Natural killer cell (primary cell): ENCODE data around the gene GALNTL6. TPM values are rescaled to one million over a fixed set of nuclear protein-coding genes. Genes with fewer than 3 reads are reported as not detected.

Experiments used
- ATAC-seq, 3 donors: fragments of 150-1000 bp in 2 of 3; fragments of 200-7000 bp in 1 of 3; cut with Tn5 transposase; 1 replicate in 1 of 3; 2 replicates in 2 of 3; pipeline ENCODE4 v1.10.0; 2021; ENCODE audit warnings: mild to moderate bottlenecking in 2 of 3, moderate library complexity in 2 of 3
- DNase-seq, 2 donors: peaks; one replicate each; pipeline versions ENCODE4 v3.0.0 to v3.0.0-alpha.2; 2013 to 2021; ENCODE audit warnings: mixed read lengths in 1 of 2
- H3K27ac ChIP-seq: one replicate; pipeline ENCODE4 v1.5.1; 2013; ENCODE audit warnings: mild to moderate bottlenecking, low read length
- H3K27me3 ChIP-seq: one replicate; pipeline ENCODE4 v1.6.1; 2013; ENCODE audit warnings: low read length; ENCODE audit not compliant: control insufficient read depth, insufficient read depth
- H3K36me3 ChIP-seq: one replicate; pipeline ENCODE4 v1.6.1; 2013; ENCODE audit warnings: low read length; ENCODE audit not compliant: control insufficient read depth, insufficient read depth
- H3K4me1 ChIP-seq: one replicate; pipeline ENCODE4 v1.6.1; 2013; ENCODE audit warnings: low read length; ENCODE audit not compliant: control insufficient read depth, insufficient read depth
- H3K4me3 ChIP-seq: one replicate; pipeline ENCODE4 v1.5.1; 2013; ENCODE audit warnings: low read length
- H3K9me3 ChIP-seq: one replicate; pipeline ENCODE4 v1.6.1; 2013; ENCODE audit warnings: low read length; ENCODE audit not compliant: control insufficient read depth, insufficient read depth
- H3K27ac Mint-ChIP-seq, 2 donors: one replicate each; pipeline ENCODE4 v1.8.0; 2022; ENCODE audit warnings: mild to moderate bottlenecking in 2 of 2, mixed read lengths in 2 of 2, moderate library complexity in 1 of 2
- H3K27me3 Mint-ChIP-seq, 2 donors: one replicate each; pipeline ENCODE4 v1.8.0; 2022; ENCODE audit warnings: low read depth in 2 of 2, mixed read lengths in 2 of 2
- H3K36me3 Mint-ChIP-seq: one replicate; pipeline ENCODE4 v1.8.0; 2022; ENCODE audit warnings: mixed read lengths
- H3K4me1 Mint-ChIP-seq, 2 donors: one replicate each; pipeline ENCODE4 v1.8.0; 2022; ENCODE audit warnings: mixed read lengths in 2 of 2
- H3K4me3 Mint-ChIP-seq: one replicate; pipeline ENCODE4 v1.8.0; 2022; ENCODE audit warnings: mild to moderate bottlenecking, moderate library complexity, mixed read lengths
- H3K9me3 Mint-ChIP-seq, 2 donors: one replicate each; pipeline ENCODE4 v1.8.0; 2022; ENCODE audit warnings: mixed read lengths in 2 of 2
- WGBS: methylation state at CpG from one replicate; pipeline ENCODE4 v1.1.7; 2013; ENCODE audit warnings: missing lambda C conversion rate; ENCODE audit not compliant: insufficient coverage; 5-methylcytosine and 5-hydroxymethylcytosine counted together
- intact Hi-C: fragments of 100-400 bp; cut with micrococcal nuclease; formaldehyde crosslinking; loops from one replicate; pipeline ENCODE4 v1.14.2; 2022
- total RNA-seq, 4 donors: library from RNA; stranded (reverse); fragments of 120-200 nt in 1 of 4; gene quantifications; one replicate each; pipeline versions ENCODE4 v1.2.3 to v1.2.4, GENCODE V29; 2013 to 2022
- TF ChIP-seq, protein P1 (sequence below): fragments of 200-600 bp; IDR thresholded peaks from one replicate; pipeline ENCODE4 v1.8.0; 2022; ENCODE audit warnings: antibody characterized with exemption

The GALNTL6 gene
- total RNA-seq, 3 donors from 2014 or later (not counting 1 experiment from before 2014, with no cell fraction given): not detected

DNA sequence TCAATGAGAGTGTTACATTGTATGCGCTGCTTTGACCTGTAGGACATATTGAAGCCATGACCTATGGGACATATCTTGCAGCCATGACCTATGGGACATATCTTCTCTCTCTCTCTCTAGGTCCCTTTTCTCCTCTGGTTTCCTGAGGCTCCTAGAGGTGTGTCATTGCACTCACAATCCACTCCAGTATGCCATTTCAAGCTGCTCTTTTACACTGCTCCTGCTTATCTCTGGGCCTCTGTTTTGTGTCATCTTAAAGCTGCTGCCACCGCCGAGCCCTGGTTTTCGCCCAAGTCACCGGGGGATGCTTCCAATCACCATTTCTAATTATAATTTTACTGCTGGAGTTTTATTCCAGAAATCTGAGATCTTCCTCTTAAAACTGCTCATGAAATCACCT lies 336.1 kb downstream of the GALNTL6 start:
- Mint-ChIP-seq H3K27ac (no peak overlapping the region), H3K27me3 (no peaks in the 10 kb centered on the region), H3K36me3 (no peaks in the 10 kb centered on the region), H3K9me3 (peaks cover 5 to 11% of the 10 kb centered on the region in 2 donors), H3K4me1 (no peaks in the 10 kb centered on the region), H3K4me3 (no peak overlapping the region)
- Histone ChIP-seq H3K9me3 (no peaks in the 10 kb centered on the region), H3K27ac (no peak overlapping the region), H3K4me1 (no peaks in the 10 kb centered on the region), H3K27me3 (no peaks in the 10 kb centered on the region), H3K4me3 (no peak overlapping the region), H3K36me3 (no peaks in the 10 kb centered on the region)
- TF ChIP-seq, protein P1, sequence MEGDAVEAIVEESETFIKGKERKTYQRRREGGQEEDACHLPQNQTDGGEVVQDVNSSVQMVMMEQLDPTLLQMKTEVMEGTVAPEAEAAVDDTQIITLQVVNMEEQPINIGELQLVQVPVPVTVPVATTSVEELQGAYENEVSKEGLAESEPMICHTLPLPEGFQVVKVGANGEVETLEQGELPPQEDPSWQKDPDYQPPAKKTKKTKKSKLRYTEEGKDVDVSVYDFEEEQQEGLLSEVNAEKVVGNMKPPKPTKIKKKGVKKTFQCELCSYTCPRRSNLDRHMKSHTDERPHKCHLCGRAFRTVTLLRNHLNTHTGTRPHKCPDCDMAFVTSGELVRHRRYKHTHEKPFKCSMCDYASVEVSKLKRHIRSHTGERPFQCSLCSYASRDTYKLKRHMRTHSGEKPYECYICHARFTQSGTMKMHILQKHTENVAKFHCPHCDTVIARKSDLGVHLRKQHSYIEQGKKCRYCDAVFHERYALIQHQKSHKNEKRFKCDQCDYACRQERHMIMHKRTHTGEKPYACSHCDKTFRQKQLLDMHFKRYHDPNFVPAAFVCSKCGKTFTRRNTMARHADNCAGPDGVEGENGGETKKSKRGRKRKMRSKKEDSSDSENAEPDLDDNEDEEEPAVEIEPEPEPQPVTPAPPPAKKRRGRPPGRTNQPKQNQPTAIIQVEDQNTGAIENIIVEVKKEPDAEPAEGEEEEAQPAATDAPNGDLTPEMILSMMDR: no peak
- WGBS: 76% methylated on average over 5 of the region's 5 CpGs
- intact Hi-C loops: no loop called here
- no peak for DNase-seq
- ATAC-seq: no peak

DNA sequence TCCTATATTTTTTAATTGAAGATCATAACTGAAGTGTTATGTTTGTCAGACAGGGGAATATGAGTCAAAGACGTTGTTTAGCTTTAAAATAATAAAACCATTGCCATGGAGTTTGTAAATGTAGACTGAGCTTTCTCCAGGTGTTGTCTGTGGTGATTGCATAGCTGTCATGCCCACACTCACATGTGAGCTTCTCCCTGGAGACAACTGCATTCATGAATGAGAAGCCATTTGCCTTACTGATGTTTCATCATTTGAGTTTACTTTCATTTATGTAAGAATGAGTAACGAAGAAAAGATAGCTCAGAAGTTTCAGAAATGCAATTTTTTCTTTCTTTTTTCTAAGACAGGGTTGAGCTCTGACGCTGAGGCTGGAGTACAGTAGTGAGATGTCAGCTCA lies 339.1 kb downstream of the GALNTL6 start:
- Mint-ChIP-seq H3K9me3 (peaks cover 5 to 14% of the 10 kb centered on the region in 2 donors), H3K27me3 (no peaks in the 10 kb centered on the region), H3K4me1 (no peaks in the 10 kb centered on the region), H3K36me3 (no peaks in the 10 kb centered on the region), H3K27ac (no peak overlapping the region), H3K4me3 (no peak overlapping the region)
- Histone ChIP-seq H3K36me3 (no peaks in the 10 kb centered on the region), H3K27ac (no peak overlapping the region), H3K4me3 (no peak overlapping the region), H3K4me1 (no peaks in the 10 kb centered on the region), H3K27me3 (no peaks in the 10 kb centered on the region), H3K9me3 (no peaks in the 10 kb centered on the region)
- WGBS: 72% methylated on average over 3 of the region's 3 CpGs
- DNase-seq: no peak
- ATAC-seq: no peak
- intact Hi-C loops: no loop called here
- TF ChIP-seq, protein P1: no peak

DNA sequence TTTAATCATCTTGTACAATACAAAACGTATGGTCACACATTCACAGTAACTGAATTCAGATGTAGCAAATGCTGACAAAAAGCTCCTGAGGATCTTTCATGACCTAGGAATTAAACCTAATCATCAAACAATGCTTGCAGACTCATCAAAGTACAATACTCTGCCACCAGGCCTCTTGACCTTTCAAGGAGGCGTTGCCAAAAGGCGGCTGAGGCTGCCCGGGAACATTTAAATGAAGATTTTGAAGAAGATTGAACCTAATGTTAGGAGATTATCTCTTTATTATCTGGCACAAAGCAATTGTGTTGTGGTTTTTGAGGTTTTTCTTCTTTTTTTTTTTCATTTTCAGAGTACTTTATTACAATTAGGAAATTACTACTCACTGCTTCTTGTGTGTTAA lies 340.5 kb downstream of the GALNTL6 start:
- intact Hi-C loops: no loop called here
- no peaks in the 10 kb centered on the region for H3K4me1 ChIP-seq

More for the DNA sequence above, 340.5 kb downstream of the GALNTL6 start:
- DNase-seq: no peak
- TF ChIP-seq, protein P1: no peak
- H3K4me1 Mint-ChIP-seq: no peaks in the 10 kb centered on the region
- no peak for ATAC-seq
- H3K4me3 ChIP-seq: no peak overlapping the region
- H3K9me3 ChIP-seq: no peaks in the 10 kb centered on the region
- WGBS: 73% methylated on average over 4 of the region's 4 CpGs
- H3K36me3 Mint-ChIP-seq: no peaks in the 10 kb centered on the region
- H3K27me3 Mint-ChIP-seq: no peaks in the 10 kb centered on the region
- H3K4me3 Mint-ChIP-seq: no peak overlapping the region
- no peak overlapping the region for H3K27ac Mint-ChIP-seq
- no peak overlapping the region for H3K27ac ChIP-seq
- no peaks in the 10 kb centered on the region for H3K36me3 ChIP-seq
- peaks cover 5 to 14% of the 10 kb centered on the region in 2 donors for H3K9me3 Mint-ChIP-seq
- H3K27me3 ChIP-seq: no peaks in the 10 kb centered on the region
